ENCODE measurements around the gene CEP72. TPM values are rescaled to one million over a fixed set of nuclear protein-coding genes. Genes with fewer than 3 reads are reported as not detected.
"Not testable (repeated sequence)": the region's sequence is repeated elsewhere in the genome, so short reads cannot be mapped to it uniquely, and the experiment has no call there.

CEP72 gene
- polyA plus RNA-seq, 1 of the 3 experiments (the other 2 are of a cell fraction) = 4.4 TPM

- POLR2A ChIA-PET; DNase-seq; H3K36me3 ChIP-seq (replicated peaks in 1 of 2; ENCODE audit: control insufficient read depth in 1 of 2, insufficient read depth in 2 of 2, low read length in 1 of 2); H3K4me1 ChIP-seq (ENCODE audit: control insufficient read depth in 1 of 2, insufficient read depth in 2 of 2, low read depth in 1 of 2, low read length in 1 of 2); H3K9ac ChIP-seq; H3F3A ChIP-seq (replicated peaks; ENCODE audit: insufficient read depth); CTCF ChIA-PET; H4K20me1 ChIP-seq (ENCODE audit: insufficient read depth); H3K9me2 ChIP-seq; H3K27ac ChIP-seq (ENCODE audit: low read depth in 2 of 2, low read length in 1 of 2); H3K9me3 ChIP-seq; H3K4me2 ChIP-seq; H3K27me3 ChIP-seq (ENCODE audit: insufficient read depth); H3K79me2 ChIP-seq (ENCODE audit: insufficient read depth); H3K4me3 ChIP-seq (ENCODE audit: low read depth in 2 of 2, low read length in 1 of 2); H2AFZ ChIP-seq (ENCODE audit: low read depth): not testable (repeated sequence)
- WGBS (ENCODE audit: low lambda C conversion rate) = 75% methylated on average over 9 of the region's 13 CpGs
Measured at GRCh38 chr5:680836-681235, 68.7 kb downstream of the CEP72 start.

GRCh38 chr5:681317-682191 lies 69.4 kb downstream of the CEP72 start:
- H3F3A ChIP-seq (replicated peaks; ENCODE audit: insufficient read depth); CTCF ChIA-PET; POLR2A ChIA-PET; H3K9me3 ChIP-seq; H3K79me2 ChIP-seq (ENCODE audit: insufficient read depth); H3K9me2 ChIP-seq; H3K4me1 ChIP-seq (ENCODE audit: control insufficient read depth in 1 of 2, insufficient read depth in 2 of 2, low read depth in 1 of 2, low read length in 1 of 2); H3K9ac ChIP-seq; H4K20me1 ChIP-seq (ENCODE audit: insufficient read depth); H3K4me3 ChIP-seq (ENCODE audit: low read depth in 2 of 2, low read length in 1 of 2); H3K27ac ChIP-seq (ENCODE audit: low read depth in 2 of 2, low read length in 1 of 2); H3K27me3 ChIP-seq (ENCODE audit: insufficient read depth); H2AFZ ChIP-seq (ENCODE audit: low read depth); H3K36me3 ChIP-seq (replicated peaks in 1 of 2; ENCODE audit: control insufficient read depth in 1 of 2, insufficient read depth in 2 of 2, low read length in 1 of 2); DNase-seq; H3K4me2 ChIP-seq: not testable (repeated sequence)
- 82% methylated on average over 6 of the region's 17 CpGs for WGBS (ENCODE audit: low lambda C conversion rate)

- H3F3A ChIP-seq (replicated peaks; ENCODE audit: insufficient read depth); POLR2A ChIA-PET; H3K36me3 ChIP-seq (replicated peaks in 1 of 2; ENCODE audit: control insufficient read depth in 1 of 2, insufficient read depth in 2 of 2, low read length in 1 of 2); H3K4me2 ChIP-seq; H3K4me1 ChIP-seq (ENCODE audit: control insufficient read depth in 1 of 2, insufficient read depth in 2 of 2, low read depth in 1 of 2, low read length in 1 of 2); H2AFZ ChIP-seq (ENCODE audit: low read depth); H3K27me3 ChIP-seq (ENCODE audit: insufficient read depth); H4K20me1 ChIP-seq (ENCODE audit: insufficient read depth); CTCF ChIA-PET; H3K9me3 ChIP-seq; DNase-seq; H3K79me2 ChIP-seq (ENCODE audit: insufficient read depth); H3K9ac ChIP-seq; H3K9me2 ChIP-seq; H3K4me3 ChIP-seq (ENCODE audit: low read depth in 2 of 2, low read length in 1 of 2); H3K27ac ChIP-seq (ENCODE audit: low read depth in 2 of 2, low read length in 1 of 2): not testable (repeated sequence)
- WGBS (ENCODE audit: low lambda C conversion rate) = no CpG with 5 or more reads among the region's 3 CpGs
Measured at GRCh38 chr5:682216-682615, 70.1 kb downstream of the CEP72 start.

GRCh38 chr5:682651-683358 lies 70.7 kb downstream of the CEP72 start:
- H3K4me1 ChIP-seq (ENCODE audit: control insufficient read depth in 1 of 2, insufficient read depth in 2 of 2, low read depth in 1 of 2, low read length in 1 of 2); H3K36me3 ChIP-seq (replicated peaks in 1 of 2; ENCODE audit: control insufficient read depth in 1 of 2, insufficient read depth in 2 of 2, low read length in 1 of 2); DNase-seq; H3K79me2 ChIP-seq (ENCODE audit: insufficient read depth); H3K9me2 ChIP-seq; H3K27me3 ChIP-seq (ENCODE audit: insufficient read depth); POLR2A ChIA-PET; H3K27ac ChIP-seq (ENCODE audit: low read depth in 2 of 2, low read length in 1 of 2); H2AFZ ChIP-seq (ENCODE audit: low read depth); H3K9ac ChIP-seq; H3K4me2 ChIP-seq; H4K20me1 ChIP-seq (ENCODE audit: insufficient read depth); H3F3A ChIP-seq (replicated peaks; ENCODE audit: insufficient read depth); H3K4me3 ChIP-seq (ENCODE audit: low read depth in 2 of 2, low read length in 1 of 2); H3K9me3 ChIP-seq: not testable (repeated sequence)
- WGBS (ENCODE audit: low lambda C conversion rate) = 78% methylated on average over 6 of the region's 17 CpGs
- CTCF ChIA-PET = interaction anchor here (1.2 kb wide), 1 partner anchor 35 kb away, joined by 3 read pairs; no protein-coding TSS in a partner anchor

Data from SK-N-SH (cell line).